ENCODE results near the gene PMAIP1.
A peak's percentile ranks its signal among the peaks of the same experiment; 100 is the strongest.
"Not testable (repeated sequence)": the region's sequence is repeated elsewhere in the genome, so short reads cannot be mapped to it uniquely, and the experiment has no call there.

PMAIP1 gene

DNA sequence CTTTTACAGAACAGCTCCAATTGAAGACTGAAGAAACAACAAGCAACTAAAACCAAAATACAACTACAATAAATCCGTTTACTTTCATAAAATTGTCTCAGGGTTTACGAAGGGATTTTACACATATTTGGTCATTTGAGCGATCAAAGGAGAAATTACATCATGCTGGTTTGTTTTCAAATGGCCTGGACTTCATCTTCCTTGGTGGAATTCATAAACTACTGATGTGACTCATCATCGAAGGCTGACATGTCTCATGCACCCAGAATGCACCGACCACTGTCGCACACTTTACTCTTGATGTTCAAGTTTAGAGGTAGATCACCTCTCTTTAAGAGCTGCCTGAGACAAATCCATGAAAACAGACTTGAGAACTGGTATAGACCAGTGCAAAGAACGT is 25.6 kb upstream of the PMAIP1 start:
- FAIRE-seq (peak; percentile 86), DNase-seq (ENCODE audit: insufficient read length, low spot score) (no peak)

DNA sequence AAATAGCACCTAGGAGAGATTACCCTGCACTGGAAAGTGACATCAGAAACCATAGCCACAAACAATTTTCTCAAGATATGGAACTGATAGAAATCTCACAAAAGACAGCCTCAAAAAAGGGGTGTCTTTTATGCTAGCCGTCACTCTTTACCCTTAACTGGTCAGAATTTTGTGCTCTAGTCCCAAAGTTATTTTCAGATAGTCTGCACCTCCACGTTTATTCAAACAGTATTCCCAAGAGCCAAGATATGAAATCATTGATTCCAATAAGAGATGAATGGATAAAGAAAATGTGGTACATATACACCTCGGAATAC is 23.5 kb upstream of the PMAIP1 start:
- no peak for DNase-seq (ENCODE audit: insufficient read length, low spot score)
- FAIRE-seq, result peak; percentile 92
- TF ChIP-seq, protein P1, sequence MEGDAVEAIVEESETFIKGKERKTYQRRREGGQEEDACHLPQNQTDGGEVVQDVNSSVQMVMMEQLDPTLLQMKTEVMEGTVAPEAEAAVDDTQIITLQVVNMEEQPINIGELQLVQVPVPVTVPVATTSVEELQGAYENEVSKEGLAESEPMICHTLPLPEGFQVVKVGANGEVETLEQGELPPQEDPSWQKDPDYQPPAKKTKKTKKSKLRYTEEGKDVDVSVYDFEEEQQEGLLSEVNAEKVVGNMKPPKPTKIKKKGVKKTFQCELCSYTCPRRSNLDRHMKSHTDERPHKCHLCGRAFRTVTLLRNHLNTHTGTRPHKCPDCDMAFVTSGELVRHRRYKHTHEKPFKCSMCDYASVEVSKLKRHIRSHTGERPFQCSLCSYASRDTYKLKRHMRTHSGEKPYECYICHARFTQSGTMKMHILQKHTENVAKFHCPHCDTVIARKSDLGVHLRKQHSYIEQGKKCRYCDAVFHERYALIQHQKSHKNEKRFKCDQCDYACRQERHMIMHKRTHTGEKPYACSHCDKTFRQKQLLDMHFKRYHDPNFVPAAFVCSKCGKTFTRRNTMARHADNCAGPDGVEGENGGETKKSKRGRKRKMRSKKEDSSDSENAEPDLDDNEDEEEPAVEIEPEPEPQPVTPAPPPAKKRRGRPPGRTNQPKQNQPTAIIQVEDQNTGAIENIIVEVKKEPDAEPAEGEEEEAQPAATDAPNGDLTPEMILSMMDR (IDR thresholded peaks at IDR 0.05; ENCODE audit: insufficient read depth, missing control alignments), result no peak

More for the DNA sequence above, 25.6 kb upstream of the PMAIP1 start:
- TF ChIP-seq, protein P1 (IDR thresholded peaks at IDR 0.05; ENCODE audit: insufficient read depth, missing control alignments), result no peak

DNA sequence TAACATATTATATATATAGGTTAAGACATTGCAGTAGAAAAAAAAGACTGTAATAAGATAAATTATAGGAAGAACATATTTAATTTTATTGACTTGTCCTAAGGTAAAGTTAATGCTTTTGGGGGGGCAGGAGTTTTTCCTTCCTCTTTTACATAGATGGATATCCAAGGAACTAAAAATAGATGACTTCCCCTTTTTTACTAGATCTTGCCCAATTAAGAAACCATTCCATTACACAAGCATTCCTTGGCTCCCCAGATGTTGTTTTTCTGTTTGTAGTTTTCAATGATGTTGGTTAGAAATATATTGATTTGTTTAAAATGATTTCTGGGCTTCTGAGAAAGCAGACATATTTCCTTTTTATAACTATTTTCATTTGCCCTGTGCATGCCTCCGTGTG is 22.4 kb upstream of the PMAIP1 start:
- FAIRE-seq, result no peak
- no peak for DNase-seq (ENCODE audit: insufficient read length, low spot score)

DNA sequence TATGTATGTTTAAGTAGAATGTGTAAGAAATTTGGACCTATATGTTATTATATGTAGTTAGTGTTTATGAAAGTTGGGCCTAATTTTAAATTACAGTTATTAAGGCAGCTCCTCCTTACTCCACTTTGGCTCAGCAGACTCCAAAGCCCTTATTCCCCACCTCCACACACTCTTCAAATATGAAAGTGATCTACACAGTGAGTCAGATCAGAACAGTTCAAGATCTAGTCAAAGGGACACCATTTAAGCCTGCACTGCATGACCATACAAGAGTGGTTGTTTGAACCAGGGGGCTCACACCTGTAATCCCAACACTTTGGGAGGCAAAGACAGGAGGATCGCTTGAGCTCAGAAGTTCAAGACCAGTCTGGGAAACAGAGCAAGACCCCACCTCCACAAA is 21.2 kb upstream of the PMAIP1 start:
- FAIRE-seq (peak; percentile 25), DNase-seq (ENCODE audit: insufficient read length, low spot score) (no peak)
- TF ChIP-seq, protein P1 (IDR thresholded peaks at IDR 0.05; ENCODE audit: insufficient read depth, missing control alignments), result no peak

More for the DNA sequence above, 22.4 kb upstream of the PMAIP1 start:
- TF ChIP-seq, protein P1 (IDR thresholded peaks at IDR 0.05; ENCODE audit: insufficient read depth, missing control alignments), result no peak

DNA sequence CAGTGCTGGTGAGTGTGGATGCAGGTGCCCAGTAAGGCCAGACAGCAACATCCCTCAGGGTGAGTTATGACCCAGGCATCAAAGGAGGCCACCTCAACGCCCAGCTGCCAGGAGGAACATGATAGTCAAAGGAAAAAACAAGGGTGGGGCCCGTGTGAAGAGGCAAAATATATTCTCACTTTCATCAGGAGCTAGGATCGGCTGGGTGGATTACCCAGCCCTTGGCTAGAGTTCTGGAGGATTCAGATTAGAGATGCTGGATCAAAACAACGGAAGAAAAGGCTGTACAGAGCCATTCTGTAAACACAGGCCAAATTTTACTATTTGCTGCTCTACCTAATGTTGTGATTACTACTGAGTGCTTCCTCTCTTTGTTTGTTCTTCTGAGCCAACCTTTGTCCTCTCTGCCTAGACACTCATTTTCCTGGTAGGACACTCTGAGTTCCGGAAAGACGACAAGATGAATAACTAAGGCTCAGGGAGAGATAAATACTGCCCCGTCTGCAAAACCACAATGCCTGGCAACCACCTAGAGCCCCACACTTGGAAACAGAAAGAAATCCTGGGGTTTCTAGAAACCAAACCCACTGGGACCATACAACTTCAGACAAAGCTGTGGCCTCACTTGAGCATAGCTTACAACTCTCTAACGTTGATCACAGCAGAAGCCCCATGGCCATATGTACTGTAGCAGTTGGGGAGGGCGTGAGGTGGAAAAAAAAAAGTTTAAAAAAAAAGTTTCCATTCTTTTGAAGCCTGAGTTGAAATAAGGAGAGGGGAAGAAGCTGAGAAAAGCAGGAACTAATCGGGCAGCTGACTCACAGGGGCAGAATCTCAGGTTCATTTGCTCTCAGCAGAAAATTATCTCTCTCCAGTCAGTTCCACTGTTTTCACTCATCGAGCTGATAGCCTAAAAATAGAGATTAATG is 17.8 kb upstream of the PMAIP1 start:
- DNase-seq (ENCODE audit: insufficient read length, low spot score) (no peak), FAIRE-seq (peak; percentile 25)
- TF ChIP-seq, protein P1 (IDR thresholded peaks at IDR 0.05; ENCODE audit: insufficient read depth, missing control alignments), result no peak

DNA sequence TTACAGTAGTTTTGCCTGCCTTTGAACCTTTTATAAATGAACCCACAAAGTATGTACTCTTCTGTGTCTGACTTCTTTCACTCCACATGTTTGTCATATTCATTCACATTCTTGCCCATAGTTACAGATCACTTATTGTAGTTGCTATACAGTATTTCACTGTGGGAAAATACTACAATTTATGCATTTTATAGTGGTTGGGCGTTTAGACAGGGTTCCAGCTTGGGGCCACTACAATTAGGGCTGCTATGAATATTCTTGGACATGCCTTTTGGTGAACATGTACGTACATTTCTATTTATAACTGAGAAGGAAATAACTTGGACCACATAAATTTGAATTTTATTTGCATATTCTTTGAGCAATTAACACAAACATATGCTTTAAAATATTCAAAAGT is 15.4 kb upstream of the PMAIP1 start:
- TF ChIP-seq, protein P1 (IDR thresholded peaks at IDR 0.05; ENCODE audit: insufficient read depth, missing control alignments), result no peak
- FAIRE-seq (peak; percentile 88), DNase-seq (ENCODE audit: insufficient read length, low spot score) (no peak)

DNA sequence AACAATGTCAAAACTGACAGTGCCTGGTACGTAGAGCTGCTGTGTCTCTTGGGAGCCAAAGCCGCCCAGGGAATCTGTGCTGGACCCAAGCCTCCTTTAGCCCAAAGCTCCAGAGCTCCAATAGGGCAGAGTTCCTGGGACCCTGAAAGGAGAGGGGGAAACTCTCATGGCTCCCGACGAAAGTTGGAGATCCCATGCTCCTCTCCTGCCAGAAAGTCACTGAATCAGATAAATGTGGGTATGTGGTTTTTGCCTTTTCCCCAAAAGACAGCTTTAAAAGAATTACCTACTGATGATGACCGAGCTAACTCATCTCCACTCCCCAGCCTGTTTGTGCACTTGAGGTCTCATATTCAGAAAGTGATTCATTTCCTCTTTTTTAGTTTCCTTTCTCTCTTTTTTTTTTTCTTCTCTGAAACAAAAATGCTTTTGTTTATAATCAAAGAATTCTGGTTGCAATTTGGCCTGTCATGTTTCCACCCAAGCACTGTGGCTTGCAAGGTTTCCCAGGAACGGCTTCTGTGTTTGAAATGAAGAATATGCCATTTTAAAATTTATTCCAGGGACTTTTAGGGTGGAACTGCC is 14.1 kb upstream of the PMAIP1 start:
- FAIRE-seq, result no peak
- no peak for DNase-seq (ENCODE audit: insufficient read length, low spot score)
- TF ChIP-seq, protein P1 (IDR thresholded peaks at IDR 0.05; ENCODE audit: insufficient read depth, missing control alignments), result no peak

DNA sequence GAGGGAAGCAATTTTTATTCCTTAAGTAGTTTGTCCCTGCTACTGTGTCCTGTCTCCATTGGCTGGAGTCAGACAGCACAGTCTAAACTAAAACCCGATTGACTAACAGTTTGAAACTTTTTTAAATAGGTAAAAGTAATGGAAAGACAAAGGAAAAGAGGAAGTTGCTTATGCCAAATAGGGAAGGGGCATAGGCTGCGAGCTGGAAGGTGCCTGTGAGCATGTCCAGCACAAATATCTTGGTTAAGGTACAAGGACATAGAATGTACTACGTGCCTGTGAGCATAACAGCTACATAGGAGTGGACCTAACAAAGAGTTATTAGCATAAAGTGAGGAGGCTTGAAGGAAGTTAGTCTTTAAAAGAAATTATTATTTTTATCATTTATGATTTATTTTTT is 13.4 kb upstream of the PMAIP1 start:
- FAIRE-seq, result not testable (repeated sequence)

More for the DNA sequence above, 13.4 kb upstream of the PMAIP1 start:
- not testable (repeated sequence) for DNase-seq (ENCODE audit: insufficient read length, low spot score)

Data from D721Med (cell line).